CD14-positive monocyte (primary cell): ENCODE measurements around the gene SLC22A16. TPM values are rescaled to one million over a fixed set of nuclear protein-coding genes. Genes with fewer than 3 reads are reported as not detected.

Experiments used
- DNase-seq, 3 donors: peaks; one replicate each; pipeline ENCODE4 v3.0.0-alpha.2; 2011 to 2022
- H2AFZ ChIP-seq: 2 replicates; pipeline ENCODE4 v1.6.0; 2012; ENCODE audit warnings: mild to moderate bottlenecking, low read depth, low read length, inconsistent platforms; ENCODE audit not compliant: insufficient read depth, poor library complexity, severe bottlenecking
- H3K27ac ChIP-seq, 2 donors: 1 replicate in 1 of 2; 2 replicates in 1 of 2; pipeline ENCODE4 v1.5.1; 2012 to 2013; ENCODE audit warnings: low read length in 2 of 2, control low read depth in 1 of 2, inconsistent platforms in 1 of 2, low read depth in 1 of 2, mild to moderate bottlenecking in 1 of 2
- H3K27me3 ChIP-seq, 2 donors: one replicate each; pipeline versions ENCODE4 v1.6.0 to v1.6.1; 2011 to 2013; ENCODE audit warnings: low read length in 2 of 2; ENCODE audit not compliant: control insufficient read depth in 2 of 2, insufficient read depth in 2 of 2
- H3K36me3 ChIP-seq, 2 donors: replicated peaks in 1 of 2; 1 replicate in 1 of 2; 2 replicates in 1 of 2; pipeline versions ENCODE4 v1.5.1 to v1.6.1; 2012 to 2013; ENCODE audit warnings: low read length in 2 of 2, control low read depth in 1 of 2, inconsistent platforms in 1 of 2, mild to moderate bottlenecking in 1 of 2; ENCODE audit not compliant: insufficient read depth in 2 of 2, control insufficient read depth in 1 of 2
- H3K4me1 ChIP-seq, 2 donors: 1 replicate in 1 of 2; 2 replicates in 1 of 2; pipeline versions ENCODE4 v1.5.1 to v1.6.1; 2012 to 2013; ENCODE audit warnings: low read length in 2 of 2, control low read depth in 1 of 2, inconsistent platforms in 1 of 2, mild to moderate bottlenecking in 1 of 2, moderate library complexity in 1 of 2; ENCODE audit not compliant: insufficient read depth in 2 of 2, control insufficient read depth in 1 of 2
- H3K4me2 ChIP-seq: replicated peaks from 2 replicates; pipeline ENCODE3; 2012; ENCODE audit warnings: low read length, moderate library complexity, mild to moderate bottlenecking; ENCODE audit not compliant: poor library complexity, severe bottlenecking; ENCODE audit errors: extremely low read depth
- H3K4me3 ChIP-seq, 3 experiments: fragments of 200-600 bp in 1 of 3; sonication (generic) in 1 of 3; replicated peaks in 1 of 3; 1 replicate in 2 of 3; 2 replicates in 1 of 3; pipeline ENCODE4 v1.5.1; 2011 to 2013; ENCODE audit warnings: low read length in 3 of 3, mild to moderate bottlenecking in 3 of 3, control low read depth in 2 of 3, low read depth in 2 of 3, inconsistent platforms in 1 of 3, moderate library complexity in 1 of 3
- H3K79me2 ChIP-seq: 2 replicates; pipeline ENCODE4 v1.6.0; 2012; ENCODE audit warnings: mild to moderate bottlenecking, control low read depth, inconsistent platforms, low read length, moderate library complexity; ENCODE audit not compliant: insufficient read depth
- H3K9ac ChIP-seq: 2 replicates; pipeline ENCODE4 v1.6.0; 2017; ENCODE audit warnings: low read length, mild to moderate bottlenecking; ENCODE audit not compliant: insufficient read depth, poor library complexity, severe bottlenecking
- H3K9me3 ChIP-seq, 2 donors: replicated peaks in 1 of 2; 1 replicate in 1 of 2; 2 replicates in 1 of 2; pipeline versions ENCODE4 v1.5.1 to v1.6.1; 2012 to 2013; ENCODE audit warnings: low read length in 2 of 2, control low read depth in 1 of 2; ENCODE audit not compliant: control insufficient read depth in 1 of 2, insufficient read depth in 1 of 2
- H4K20me1 ChIP-seq: 2 replicates; pipeline ENCODE4 v1.6.0; 2012; ENCODE audit warnings: mild to moderate bottlenecking, low read length, control low read depth, moderate library complexity; ENCODE audit not compliant: insufficient read depth
- H3K27ac Mint-ChIP-seq, 7 donors: one replicate each; pipeline ENCODE4 v1.8.0; 2020; ENCODE audit warnings: mild to moderate bottlenecking in 7 of 7, mixed read lengths in 7 of 7, moderate library complexity in 6 of 7, inconsistent platforms in 2 of 7
- H3K27me3 Mint-ChIP-seq, 3 donors: one replicate each; pipeline ENCODE4 v1.8.0; 2021 to 2022; ENCODE audit warnings: low read depth in 3 of 3, mild to moderate bottlenecking in 3 of 3, mixed read lengths in 3 of 3, moderate library complexity in 3 of 3, inconsistent platforms in 1 of 3
- H3K36me3 Mint-ChIP-seq, 2 donors: one replicate each; pipeline ENCODE4 v1.8.0; 2020; ENCODE audit warnings: mixed read lengths in 2 of 2, inconsistent platforms in 1 of 2, mild to moderate bottlenecking in 1 of 2
- H3K4me1 Mint-ChIP-seq: one replicate; pipeline ENCODE4 v1.8.0; 2020; ENCODE audit warnings: mild to moderate bottlenecking, mixed read lengths
- H3K4me3 Mint-ChIP-seq, 2 donors: one replicate each; pipeline ENCODE4 v1.8.0; 2020; ENCODE audit warnings: mild to moderate bottlenecking in 2 of 2, mixed read lengths in 2 of 2, moderate library complexity in 1 of 2
- H3K9me3 Mint-ChIP-seq, 7 donors: one replicate each; pipeline ENCODE4 v1.8.0; 2020 to 2022; ENCODE audit warnings: mixed read lengths in 7 of 7, mild to moderate bottlenecking in 6 of 7, moderate library complexity in 6 of 7, inconsistent platforms in 2 of 7
- CTCF ChIP-seq: fragments of 200-600 bp; IDR thresholded peaks from one replicate; pipeline ENCODE4 v1.8.0; 2022; ENCODE audit warnings: antibody characterized with exemption, mild to moderate bottlenecking
- WGBS: methylation state at CpG from one replicate; pipeline ENCODE4 v1.1.5; 2013; ENCODE audit warnings: missing lambda C conversion rate; ENCODE audit not compliant: insufficient coverage; 5-methylcytosine and 5-hydroxymethylcytosine counted together
- intact Hi-C, 2 donors: fragments of 100-400 bp; cut with micrococcal nuclease; formaldehyde crosslinking; loops; one replicate each; pipeline versions ENCODE4 v1.15.0 to v1.15.1; 2023
- polyA plus RNA-seq, 3 donors: library from polyadenylated mRNA; depleted of rRNA in 1 of 3; unstranded in 2 of 3; stranded (reverse) in 1 of 3; fragments of 300-500 nt in 2 of 3; fragments of >200 nt in 1 of 3; fragmentation: Illumina TruSeq in 2 of 3; gene quantifications; 1 replicate in 2 of 3; 2 replicates in 1 of 3; pipeline ENCODE4 v1.2.3, GENCODE V29; 2012 to 2021

SLC22A16 gene
- polyA plus RNA-seq, 3 donors, result 1.8 to 15.6 (median 4.0) TPM

GRCh38 chr6:110474500-110474899 lies 1.9 kb downstream of the SLC22A16 start:
- peaks cover 72% of the 10 kb centered on the region for H3K79me2 ChIP-seq
- peak overlapping the region; percentile 89 for H2AFZ ChIP-seq
- H3K36me3 Mint-ChIP-seq, result peaks cover 3% of the 10 kb centered on the region in 2 donors
- H3K4me3 Mint-ChIP-seq, result no peak overlapping the region
- no peaks in the 10 kb centered on the region for H4K20me1 ChIP-seq
- peaks cover 27 to 28% of the 10 kb centered on the region in 2 donors for H3K4me1 ChIP-seq
- no peak for DNase-seq
- peak overlapping the region; percentile 86 for H3K4me2 ChIP-seq
- WGBS, result 89% methylated on average over 2 of the region's 4 CpGs
- peak overlapping the region; percentile 74 to 97 (median 94) for H3K27ac Mint-ChIP-seq
- peak overlapping the region in 1 of 3 experiments; percentile 84 for H3K4me3 ChIP-seq
- no peak overlapping the region for H3K9ac ChIP-seq
- no peaks in the 10 kb centered on the region for H3K27me3 ChIP-seq
- intact Hi-C loops, result no loop called here
- peaks cover 0 to 4% (median 0%) of the 10 kb centered on the region in 3 donors for H3K27me3 Mint-ChIP-seq
- peaks cover 54% of the 10 kb centered on the region for H3K4me1 Mint-ChIP-seq
- no peaks in the 10 kb centered on the region for H3K36me3 ChIP-seq
- peaks cover 0 to 6% (median 3%) of the 10 kb centered on the region in 7 donors for H3K9me3 Mint-ChIP-seq
- H3K9me3 ChIP-seq, result peaks cover 0 to 4% of the 10 kb centered on the region in 2 donors
- H3K27ac ChIP-seq, result peak overlapping the region; percentile 78 to 93
- no peak for TF ChIP-seq CTCF

GRCh38 chr6:110472739-110473138 lies 3.7 kb downstream of the SLC22A16 start:
- no peak overlapping the region for H3K27ac ChIP-seq
- H3K27me3 Mint-ChIP-seq, result peaks cover 0 to 1% (median 0%) of the 10 kb centered on the region in 3 donors
- intact Hi-C loops, result no loop called here
- H3K27ac Mint-ChIP-seq, result no peak overlapping the region
- H3K79me2 ChIP-seq, result peaks cover 82% of the 10 kb centered on the region
- no peaks in the 10 kb centered on the region for H3K27me3 ChIP-seq
- no peak overlapping the region for H3K4me2 ChIP-seq
- no peak overlapping the region for H3K4me3 ChIP-seq
- peaks cover 3% of the 10 kb centered on the region in 2 donors for H3K36me3 Mint-ChIP-seq
- no peak overlapping the region for H3K4me3 Mint-ChIP-seq
- WGBS, result 100% methylated on average over 2 of the region's 4 CpGs
- no peaks in the 10 kb centered on the region for H3K9me3 Mint-ChIP-seq
- no peaks in the 10 kb centered on the region for H3K9me3 ChIP-seq
- H3K4me1 ChIP-seq, result peaks cover 27 to 28% of the 10 kb centered on the region in 2 donors
- no peaks in the 10 kb centered on the region for H3K36me3 ChIP-seq
- H3K9ac ChIP-seq, result no peak overlapping the region
- H4K20me1 ChIP-seq, result no peaks in the 10 kb centered on the region
- TF ChIP-seq CTCF, result no peak
- H2AFZ ChIP-seq, result no peak overlapping the region
- H3K4me1 Mint-ChIP-seq, result peaks cover 44% of the 10 kb centered on the region
- no peak for DNase-seq
